H1 (cell line): Measurements from ENCODE around the gene ZSCAN22. TPM values are rescaled to one million over a fixed set of nuclear protein-coding genes. Genes with fewer than 3 reads are reported as not detected.
A peak's percentile ranks its signal among the peaks of the same experiment; 100 is the strongest.

Experiments used
- CTCF ChIA-PET: fragments of 300-600 bp; sonication (Branson Sonifier 250); formaldehyde crosslinking; loops from one replicate; lab custom pipeline; 2021; ENCODE audit not compliant: partially characterized antibody; lab: Charles Lee
- POLR2A ChIA-PET: fragments of 300-600 bp; sonication (Branson Sonifier 250); formaldehyde crosslinking; loops from one replicate; lab custom pipeline; 2021; ENCODE audit warnings: inconsistent platforms; ENCODE audit not compliant: partially characterized antibody; lab: Charles Lee
- DNase-seq, 2 experiments: peaks; one replicate each; pipeline versions ENCODE4 v3.0.0 to v3.0.0-alpha.2; 2010 to 2022; ENCODE audit warnings: low spot score in 2 of 2, low read depth in 1 of 2, mixed read lengths in 1 of 2
- FAIRE-seq: peaks from 2 replicates; lab custom pipeline; 2011; peaks lifted over from hg19 to GRCh38; lab: Jason Lieb, UNC
- H2AFZ ChIP-seq: 2 replicates; pipeline ENCODE4 v1.8.1; 2012; ENCODE audit warnings: low read length, inconsistent platforms
- H2AK5ac ChIP-seq: 2 replicates; pipeline ENCODE4 v1.6.1; 2013; ENCODE audit warnings: low read depth, low read length
- H2BK120ac ChIP-seq: replicated peaks from 2 replicates; pipeline ENCODE3; 2013; ENCODE audit warnings: low read depth, low read length, inconsistent platforms
- H2BK12ac ChIP-seq: 2 replicates; pipeline ENCODE4 v1.6.1; 2013; ENCODE audit warnings: low read depth, low read length
- H2BK15ac ChIP-seq: 2 replicates; pipeline ENCODE4 v1.6.1; 2013; ENCODE audit warnings: low read length
- H2BK20ac ChIP-seq: 2 replicates; pipeline ENCODE4 v1.6.1; 2013; ENCODE audit warnings: low read length
- H2BK5ac ChIP-seq: 2 replicates; pipeline ENCODE4 v1.6.1; 2013; ENCODE audit warnings: low read depth, low read length
- H3K14ac ChIP-seq: 2 replicates; pipeline ENCODE4 v1.6.1; 2013; ENCODE audit warnings: inconsistent platforms; ENCODE audit not compliant: insufficient read length
- H3K18ac ChIP-seq: 2 replicates; pipeline ENCODE4 v1.6.1; 2013; ENCODE audit warnings: low read length; ENCODE audit errors: extremely low read depth
- H3K23ac ChIP-seq: 2 replicates; pipeline ENCODE4 v1.6.1; 2013; ENCODE audit warnings: inconsistent platforms; ENCODE audit not compliant: insufficient read length
- H3K23me2 ChIP-seq: 2 replicates; pipeline ENCODE4 v1.6.1; 2013; ENCODE audit warnings: low read depth, low read length
- H3K27ac ChIP-seq: 2 replicates; pipeline ENCODE4 v1.6.1; 2011; ENCODE audit warnings: low read depth, low read length, inconsistent platforms
- H3K27me3 ChIP-seq, 4 experiments: replicated peaks in 1 of 4; 1 replicate in 1 of 4; 2 replicates in 3 of 4; pipeline versions ENCODE4 v1.6.1 to v1.8.1; 2011 to 2013; ENCODE audit warnings: low read length in 3 of 4, mild to moderate bottlenecking in 3 of 4, inconsistent platforms in 2 of 4, mixed read lengths in 2 of 4, moderate library complexity in 1 of 4; ENCODE audit not compliant: control insufficient read depth in 3 of 4, insufficient read depth in 3 of 4; ENCODE audit errors: extremely low read depth in 1 of 4
- H3K36me3 ChIP-seq, 4 experiments: 2 replicates each; pipeline versions ENCODE4 v1.6.1 to v1.8.1; 2011 to 2013; ENCODE audit warnings: mild to moderate bottlenecking in 4 of 4, low read length in 3 of 4, moderate library complexity in 2 of 4, control low read depth in 1 of 4, inconsistent platforms in 1 of 4; ENCODE audit not compliant: insufficient read depth in 4 of 4, control insufficient read depth in 2 of 4
- H3K4ac ChIP-seq: replicated peaks from 2 replicates; pipeline ENCODE3; 2013; ENCODE audit warnings: low read length, low read depth, mixed read lengths, inconsistent platforms; ENCODE audit not compliant: insufficient read length
- H3K4me1 ChIP-seq, 4 experiments: replicated peaks in 1 of 4; 1 replicate in 1 of 4; 2 replicates in 3 of 4; pipeline versions ENCODE4 v1.6.1 to v1.8.1; 2011 to 2013; ENCODE audit warnings: low read length in 3 of 4, inconsistent platforms in 2 of 4, mixed read lengths in 1 of 4; ENCODE audit not compliant: insufficient read depth in 4 of 4, control insufficient read depth in 3 of 4
- H3K4me2 ChIP-seq, 2 experiments: 2 replicates each; pipeline versions ENCODE4 v1.6.1 to v1.8.1; 2011 to 2013; ENCODE audit warnings: low read depth in 2 of 2, low read length in 2 of 2, control low read depth in 1 of 2, inconsistent platforms in 1 of 2, mild to moderate bottlenecking in 1 of 2; ENCODE audit not compliant: insufficient read depth in 1 of 2
- H3K4me3 ChIP-seq, 4 experiments: fragments of 200-600, 300-600 bp in 1 of 4; sonication (generic), shearing (Covaris generic), sonication (Bioruptor Twin) in 1 of 4; 2 replicates each; pipeline versions ENCODE4 v1.5.1 to v1.8.1; 2011 to 2016; ENCODE audit warnings: low read length in 4 of 4, low read depth in 3 of 4, control low read depth in 2 of 4, inconsistent platforms in 2 of 4, mild to moderate bottlenecking in 2 of 4, mixed read lengths in 1 of 4, moderate library complexity in 1 of 4; ENCODE audit not compliant: insufficient read depth in 2 of 4; ENCODE audit errors: extremely low read depth in 1 of 4
- H3K56ac ChIP-seq: replicated peaks from 2 replicates; pipeline ENCODE3; 2013; ENCODE audit warnings: low read depth, mild to moderate bottlenecking, mixed read lengths, low read length, inconsistent platforms; ENCODE audit not compliant: insufficient read length
- H3K79me1 ChIP-seq: 2 replicates; pipeline ENCODE4 v1.6.1; 2013; ENCODE audit warnings: low read depth, low read length, control low read depth
- H3K79me2 ChIP-seq, 2 experiments: 2 replicates each; pipeline versions ENCODE4 v1.6.1 to v1.8.1; 2012 to 2013; ENCODE audit warnings: low read length in 2 of 2, mild to moderate bottlenecking in 2 of 2, inconsistent platforms in 1 of 2; ENCODE audit not compliant: insufficient read depth in 2 of 2, control insufficient read depth in 1 of 2
- H3K9ac ChIP-seq, 4 experiments: replicated peaks in 1 of 4; 1 replicate in 1 of 4; 2 replicates in 3 of 4; pipeline versions ENCODE4 v1.6.1 to v1.8.1; 2011 to 2013; ENCODE audit warnings: low read depth in 3 of 4, low read length in 3 of 4, control low read depth in 2 of 4, mild to moderate bottlenecking in 2 of 4, moderate library complexity in 2 of 4, inconsistent platforms in 1 of 4; ENCODE audit errors: extremely low read depth in 1 of 4
- H3K9me3 ChIP-seq, 2 experiments: 2 replicates each; pipeline versions ENCODE4 v1.6.1 to v1.8.1; 2012 to 2013; ENCODE audit warnings: mild to moderate bottlenecking in 2 of 2, moderate library complexity in 2 of 2, control low read depth in 1 of 2, inconsistent platforms in 1 of 2, low read depth in 1 of 2, low read length in 1 of 2, mixed read lengths in 1 of 2; ENCODE audit not compliant: insufficient read depth in 2 of 2
- H4K20me1 ChIP-seq, 2 experiments: replicated peaks in 1 of 2; 2 replicates each; pipeline versions ENCODE3 to v1.8.1; 2011 to 2013; ENCODE audit warnings: inconsistent platforms in 2 of 2, low read length in 2 of 2, mild to moderate bottlenecking in 1 of 2; ENCODE audit not compliant: insufficient read depth in 2 of 2, control insufficient read depth in 1 of 2
- H4K5ac ChIP-seq: 2 replicates; pipeline ENCODE4 v1.6.1; 2013; ENCODE audit warnings: low read length, low read depth, mixed read lengths, inconsistent platforms; ENCODE audit not compliant: insufficient read length
- H4K8ac ChIP-seq: 2 replicates; pipeline ENCODE4 v1.8.0; 2013; ENCODE audit warnings: mild to moderate bottlenecking, moderate library complexity, low read length, inconsistent platforms; ENCODE audit not compliant: insufficient read depth; ENCODE audit errors: extremely low read depth
- H4K91ac ChIP-seq: replicated peaks from 2 replicates; pipeline ENCODE3; 2013; ENCODE audit warnings: low read length, mixed read lengths, inconsistent platforms; ENCODE audit not compliant: insufficient read length
- CBX5 ChIP-seq: fragments of 300-800, 300-1000 bp; sonication (generic); IDR thresholded peaks from 2 replicates; pipeline ENCODE4 v1.7.1; 2016; ENCODE audit warnings: antibody characterized with exemption, low read length, low read depth
- CEBPB ChIP-seq: IDR thresholded peaks from 2 replicates; pipeline ENCODE4 v1.6.1; 2012; ENCODE audit warnings: low read depth, low read length
- PHF8 ChIP-seq: fragments of 200-600 bp; sonication (generic); conservative IDR thresholded peaks from 2 replicates; pipeline ENCODE4 v1.7.1; 2012; ENCODE audit warnings: low read depth, mild to moderate bottlenecking, inconsistent platforms, low read length, moderate library complexity
- SAP30 ChIP-seq: fragments of 300-600 bp; sonication (generic); IDR thresholded peaks from 2 replicates; pipeline ENCODE4 v1.7.1; 2012; ENCODE audit warnings: low read length, moderate library complexity, mild to moderate bottlenecking, inconsistent platforms; ENCODE audit not compliant: insufficient read depth, insufficient replicate concordance
- WGBS, 2 experiments: shearing (Covaris generic) in 1 of 2; methylation state at CpG; one replicate each; pipeline versions ENCODE4 v1.1.6 to v1.1.7; 2013 to 2015; ENCODE audit warnings: low lambda C conversion rate in 2 of 2, mixed read lengths in 2 of 2, inconsistent platforms in 1 of 2, low coverage in 1 of 2, missing lambda C conversion rate in 1 of 2; ENCODE audit not compliant: insufficient replicate concordance in 2 of 2, insufficient coverage in 1 of 2, insufficient read length in 1 of 2; ENCODE audit errors: extremely low coverage in 1 of 2, missing lambda C conversion rate in 1 of 2; 5-methylcytosine and 5-hydroxymethylcytosine counted together
- polyA plus RNA-seq, 7 experiments: library from polyadenylated mRNA; depleted of rRNA in 3 of 7; stranded (reverse) in 5 of 7; unstranded in 2 of 7; fragments of >200 nt in 5 of 7; fragments of 200-250 nt in 2 of 7; gene quantifications; 1 replicate in 5 of 7; 2 replicates in 1 of 7; 4 replicates in 1 of 7; pipeline versions ENCODE4 v1.2.1 to v1.2.3, GENCODE V29; 2011 to 2013; ENCODE audit warnings: missing spikeins in 2 of 7, mixed read lengths in 2 of 7
- total RNA-seq: library from RNA; stranded (reverse); fragmentation: NEBNext Ultra II Directional; extraction: Animal tissue kit (Norgen Biotek cat#: 25700); gene quantifications from 2 replicates; pipeline ENCODE4 v1.2.1, GENCODE V29; 2021
- TF ChIP-seq, protein P1 (sequence below): IDR thresholded peaks from 2 replicates; pipeline ENCODE4 v1.6.1; 2011; ENCODE audit warnings: low read length, improper control_type of control experiment
- TF ChIP-seq, protein P2 (sequence below): IDR thresholded peaks from 2 replicates; pipeline ENCODE4 v1.6.1; 2012; ENCODE audit warnings: low read length, inconsistent platforms

Gene ZSCAN22
- total and polyA plus RNA-seq, 2 of the 8 experiments (the other 6 are each of a cell fraction or from before 2014, with no cell fraction given), result 3.2 to 3.3 TPM

DNA sequence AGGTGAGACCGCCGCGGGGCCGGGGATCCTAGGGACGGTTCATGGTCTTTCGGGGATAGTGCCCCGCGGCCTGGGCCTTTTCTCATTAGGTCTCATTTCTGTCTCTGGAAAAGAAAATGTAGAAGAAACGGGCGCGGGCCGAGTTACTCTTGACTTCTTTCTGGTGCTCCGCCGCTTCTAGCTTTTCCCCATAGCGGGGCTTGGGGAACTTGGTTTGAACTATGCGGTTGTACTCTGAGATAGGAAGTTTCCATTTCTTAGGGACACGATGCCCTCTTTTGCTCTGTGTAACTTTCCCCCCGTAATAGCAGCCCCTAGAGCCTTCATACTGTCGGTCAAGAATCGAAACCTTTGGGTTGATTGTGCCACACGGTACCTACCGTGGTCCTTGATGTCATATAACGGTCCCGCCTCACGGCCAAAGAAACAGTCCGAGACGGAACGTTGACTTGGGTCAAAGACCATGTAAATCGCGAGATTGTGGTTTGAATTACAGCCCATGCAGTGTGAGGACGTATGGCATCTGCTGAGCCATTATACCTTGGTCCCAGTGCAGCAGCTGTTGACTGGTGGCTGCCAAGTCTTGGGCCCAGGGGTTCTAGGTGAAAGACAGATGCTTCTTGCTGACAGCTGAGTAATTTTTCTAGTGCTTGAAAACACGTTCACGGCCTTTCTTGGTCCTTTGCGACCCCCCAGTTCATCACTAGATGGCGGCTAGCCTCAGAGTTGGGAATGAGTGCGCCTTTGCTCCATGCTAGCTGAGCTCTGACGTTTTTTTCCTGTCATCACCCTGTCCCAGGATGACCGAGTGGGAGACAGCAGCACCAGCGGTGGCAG lies 60.8 kb downstream of the ZSCAN22 start:
- Histone ChIP-seq H3K4me1 (peaks cover 0 to 15% (median 9%) of the 10 kb centered on the region in 4 experiments; a peak in 6 of 7 replicates), H2BK20ac (no peak overlapping the region), H3K36me3 (peaks cover 9 to 35% (median 24%) of the 10 kb centered on the region in 4 experiments), H3K9me3 (no peaks in the 10 kb centered on the region), H3K79me2 (peaks cover 6 to 40% of the 10 kb centered on the region in 2 experiments), H2BK15ac (no peak overlapping the region), H3K4ac (peak overlapping the region; percentile 19), H2AFZ (no peak overlapping the region), H3K23ac (no peak overlapping the region), H3K9ac (peak overlapping the region; percentile 60 to 80 (median 72)), H2AK5ac (no peak overlapping the region), H2BK120ac (no peak overlapping the region), H2BK12ac (no peak overlapping the region), H4K5ac (no peak overlapping the region), H3K18ac (no peak overlapping the region), H3K4me2 (peak overlapping the region; percentile 95 to 99), H2BK5ac (0 out of 2 replicates have a peak overlapping the region, but pooled peaks have one; percentile 1), H4K20me1 (peaks cover 11 to 15% of the 10 kb centered on the region in 2 experiments), H3K4me3 (peak overlapping the region; percentile 82 to 99 (median 92)), H3K27me3 (no peaks in the 10 kb centered on the region), H4K91ac (peak overlapping the region; percentile 29), H3K27ac (peak overlapping the region; percentile 60), H3K14ac (no peak overlapping the region), H3K79me1 (peaks cover 4% of the 10 kb centered on the region; the same call in 1 of the 2 replicates), H4K8ac (no peak overlapping the region; the same call in 1 of the 2 replicates), H3K56ac (peak overlapping the region; percentile 27), H3K23me2 (peaks cover 19% of the 10 kb centered on the region)
- ChIA-PET POLR2A (interaction anchor here (0.7 to 5.8 kb wide), 13 partner anchors 8 to 167 kb away, joined by 3 to 78 read pairs (median 6); partner anchors contain the start of genes CHMP2A, RNF225, ZBTB45 and ZNF497), CTCF (interaction anchor here (0.6 kb wide), 1 partner anchor 10 kb away, joined by 3 read pairs; no protein-coding TSS in a partner anchor)
- 15% methylated on average over 39 of the region's 39 CpGs; no CpG with 5 or more reads in 1 of the 2 experiments for WGBS, 2 experiments
- DNase-seq (no peak), FAIRE-seq (no peak)
- TF ChIP-seq CEBPB, result no peak
- TF ChIP-seq PHF8, result peak; percentile 60; the same call in 1 of the 2 replicates
- TF ChIP-seq, protein P1, sequence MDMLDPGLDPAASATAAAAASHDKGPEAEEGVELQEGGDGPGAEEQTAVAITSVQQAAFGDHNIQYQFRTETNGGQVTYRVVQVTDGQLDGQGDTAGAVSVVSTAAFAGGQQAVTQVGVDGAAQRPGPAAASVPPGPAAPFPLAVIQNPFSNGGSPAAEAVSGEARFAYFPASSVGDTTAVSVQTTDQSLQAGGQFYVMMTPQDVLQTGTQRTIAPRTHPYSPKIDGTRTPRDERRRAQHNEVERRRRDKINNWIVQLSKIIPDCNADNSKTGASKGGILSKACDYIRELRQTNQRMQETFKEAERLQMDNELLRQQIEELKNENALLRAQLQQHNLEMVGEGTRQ, result no peak
- TF ChIP-seq, protein P2, sequence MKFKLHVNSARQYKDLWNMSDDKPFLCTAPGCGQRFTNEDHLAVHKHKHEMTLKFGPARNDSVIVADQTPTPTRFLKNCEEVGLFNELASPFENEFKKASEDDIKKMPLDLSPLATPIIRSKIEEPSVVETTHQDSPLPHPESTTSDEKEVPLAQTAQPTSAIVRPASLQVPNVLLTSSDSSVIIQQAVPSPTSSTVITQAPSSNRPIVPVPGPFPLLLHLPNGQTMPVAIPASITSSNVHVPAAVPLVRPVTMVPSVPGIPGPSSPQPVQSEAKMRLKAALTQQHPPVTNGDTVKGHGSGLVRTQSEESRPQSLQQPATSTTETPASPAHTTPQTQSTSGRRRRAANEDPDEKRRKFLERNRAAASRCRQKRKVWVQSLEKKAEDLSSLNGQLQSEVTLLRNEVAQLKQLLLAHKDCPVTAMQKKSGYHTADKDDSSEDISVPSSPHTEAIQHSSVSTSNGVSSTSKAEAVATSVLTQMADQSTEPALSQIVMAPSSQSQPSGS, result no peak
- peak; percentile 41 for TF ChIP-seq SAP30
- TF ChIP-seq CBX5, result no peak
